ENCODE results near the gene BRMS1L.

Gene BRMS1L

GRCh38 chr14:35897616-35898111 lies 71.5 kb downstream of the BRMS1L start:
- H3K9ac ChIP-seq (ENCODE audit: low read length), result no peak overlapping the region
- no peaks in the 10 kb centered on the region for H3K9me2 ChIP-seq (ENCODE audit: low read depth, low read length)
- no peaks in the 10 kb centered on the region for H3K9me3 ChIP-seq (ENCODE audit: low read length)
- no peak for TF ChIP-seq EZH2 (IDR thresholded peaks at IDR 0.05; ENCODE audit: borderline replicate concordance, low read length)
- TF ChIP-seq CTCF (IDR thresholded peaks at IDR 0.05; ENCODE audit: low read length), result no peak
- no peaks in the 10 kb centered on the region for H3F3A ChIP-seq (ENCODE audit: insufficient read depth, low read length)
- H3K27ac ChIP-seq (ENCODE audit: low read depth, low read length, poor library complexity, severe bottlenecking), result no peak overlapping the region
- no peaks in the 10 kb centered on the region for H3K4me1 ChIP-seq (ENCODE audit: insufficient read depth, low read length, severe bottlenecking)
- H3K27me3 ChIP-seq (ENCODE audit: insufficient read depth, low read length), result no peaks in the 10 kb centered on the region
- H4K20me1 ChIP-seq (ENCODE audit: insufficient read depth, low read length), result no peaks in the 10 kb centered on the region
- H3K4me2 ChIP-seq (ENCODE audit: low read length), result no peak overlapping the region
- H3K4me3 ChIP-seq (ENCODE audit: low read depth, low read length, poor library complexity, severe bottlenecking), result no peak overlapping the region
- no peaks in the 10 kb centered on the region for H3K36me3 ChIP-seq (ENCODE audit: insufficient read depth, low read length)
- H2AFZ ChIP-seq (ENCODE audit: low read length), result no peak overlapping the region
- no peaks in the 10 kb centered on the region for H3K79me2 ChIP-seq (ENCODE audit: insufficient read depth, low read length)

- Histone ChIP-seq H3F3A (ENCODE audit: insufficient read depth, low read length) (no peaks in the 10 kb centered on the region), H3K4me3 (ENCODE audit: low read depth, low read length, poor library complexity, severe bottlenecking) (no peak overlapping the region), H2AFZ (ENCODE audit: low read length) (no peak overlapping the region), H3K27me3 (ENCODE audit: insufficient read depth, low read length) (no peaks in the 10 kb centered on the region), H3K9me3 (ENCODE audit: low read length) (no peaks in the 10 kb centered on the region), H4K20me1 (ENCODE audit: insufficient read depth, low read length) (no peaks in the 10 kb centered on the region), H3K27ac (ENCODE audit: low read depth, low read length, poor library complexity, severe bottlenecking) (no peak overlapping the region), H3K9me2 (ENCODE audit: low read depth, low read length) (no peaks in the 10 kb centered on the region), H3K9ac (ENCODE audit: low read length) (no peak overlapping the region), H3K4me1 (ENCODE audit: insufficient read depth, low read length, severe bottlenecking) (no peaks in the 10 kb centered on the region), H3K36me3 (ENCODE audit: insufficient read depth, low read length) (no peaks in the 10 kb centered on the region), H3K4me2 (ENCODE audit: low read length) (no peak overlapping the region), H3K79me2 (ENCODE audit: insufficient read depth, low read length) (no peaks in the 10 kb centered on the region)
- no peak for TF ChIP-seq CTCF (IDR thresholded peaks at IDR 0.05; ENCODE audit: low read length)
- TF ChIP-seq EZH2 (IDR thresholded peaks at IDR 0.05; ENCODE audit: borderline replicate concordance, low read length), result no peak
Measured at GRCh38 chr14:35898217-35898775, 72.2 kb downstream of the BRMS1L start.

- Histone ChIP-seq H3K79me2 (ENCODE audit: insufficient read depth, low read length) (no peaks in the 10 kb centered on the region), H3K9ac (ENCODE audit: low read length) (no peak overlapping the region), H3K27ac (ENCODE audit: low read depth, low read length, poor library complexity, severe bottlenecking) (no peak overlapping the region), H3K9me2 (ENCODE audit: low read depth, low read length) (no peaks in the 10 kb centered on the region), H3F3A (ENCODE audit: insufficient read depth, low read length) (no peaks in the 10 kb centered on the region), H3K9me3 (ENCODE audit: low read length) (no peaks in the 10 kb centered on the region), H3K36me3 (ENCODE audit: insufficient read depth, low read length) (no peaks in the 10 kb centered on the region), H3K27me3 (ENCODE audit: insufficient read depth, low read length) (no peaks in the 10 kb centered on the region), H4K20me1 (ENCODE audit: insufficient read depth, low read length) (no peaks in the 10 kb centered on the region), H3K4me2 (ENCODE audit: low read length) (no peak overlapping the region), H2AFZ (ENCODE audit: low read length) (no peak overlapping the region), H3K4me3 (ENCODE audit: low read depth, low read length, poor library complexity, severe bottlenecking) (no peak overlapping the region), H3K4me1 (ENCODE audit: insufficient read depth, low read length, severe bottlenecking) (no peaks in the 10 kb centered on the region)
- no peak for TF ChIP-seq CTCF (IDR thresholded peaks at IDR 0.05; ENCODE audit: low read length)
- TF ChIP-seq EZH2 (IDR thresholded peaks at IDR 0.05; ENCODE audit: borderline replicate concordance, low read length), result no peak
Measured at GRCh38 chr14:35900741-35901140, 74.6 kb downstream of the BRMS1L start.
